ENCODE results near the gene NCBP3.

The NCBP3 gene

GRCh38 chr17:3812771-3813170, 33.3 kb downstream of the NCBP3 start:
- H3K27ac ChIP-seq (ENCODE audit: low read depth, low read length) = no peak overlapping the region
- no peak overlapping the region for H2AFZ ChIP-seq (ENCODE audit: low read length, unreplicated experiment)
- no peaks in the 10 kb centered on the region for H3K27me3 ChIP-seq (ENCODE audit: insufficient read depth, low read length)
- H3K4me1 ChIP-seq (ENCODE audit: control insufficient read depth, insufficient read depth, low read length, unreplicated experiment) = no peaks in the 10 kb centered on the region
- H3K4me3 ChIP-seq (ENCODE audit: low read depth, low read length) = no peak overlapping the region
- peaks cover 7% of the 10 kb centered on the region; the same call in 1 of the 2 replicates for H3K36me3 ChIP-seq (ENCODE audit: insufficient read depth, low read length)
- H3K79me2 ChIP-seq (ENCODE audit: control insufficient read depth, insufficient read depth, low read length, unreplicated experiment) = no peaks in the 10 kb centered on the region

DNA sequence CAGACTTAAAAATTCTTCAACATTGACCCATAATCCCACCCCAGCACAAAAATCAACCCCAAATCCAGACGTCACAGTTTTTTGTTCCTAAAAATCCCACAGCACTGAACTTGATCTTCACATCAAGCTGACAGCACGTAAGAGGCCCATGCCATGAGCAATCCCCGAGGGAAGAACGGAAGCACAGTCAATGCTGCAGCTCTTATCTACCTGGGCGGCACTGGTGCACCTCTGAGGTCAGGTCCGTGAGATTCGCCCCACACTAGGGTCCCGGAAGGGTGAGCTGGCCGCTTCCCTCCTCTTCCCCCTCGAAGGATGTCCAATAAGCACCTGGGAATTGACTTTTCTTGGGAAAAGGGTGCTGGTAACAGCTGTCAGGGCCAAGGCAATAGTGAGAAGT, 33.8 kb downstream of the NCBP3 start:
- Histone ChIP-seq H3K27ac (ENCODE audit: low read depth, low read length) (no peak overlapping the region), H2AFZ (ENCODE audit: low read length, unreplicated experiment) (no peak overlapping the region), H3K4me3 (ENCODE audit: low read depth, low read length) (no peak overlapping the region), H3K27me3 (ENCODE audit: insufficient read depth, low read length) (no peaks in the 10 kb centered on the region), H3K4me1 (ENCODE audit: control insufficient read depth, insufficient read depth, low read length, unreplicated experiment) (no peaks in the 10 kb centered on the region), H3K79me2 (ENCODE audit: control insufficient read depth, insufficient read depth, low read length, unreplicated experiment) (no peaks in the 10 kb centered on the region), H3K36me3 (ENCODE audit: insufficient read depth, low read length) (peaks cover 7% of the 10 kb centered on the region; the same call in 1 of the 2 replicates)

- Histone ChIP-seq H2AFZ (ENCODE audit: low read length, unreplicated experiment) (no peak overlapping the region), H3K79me2 (ENCODE audit: control insufficient read depth, insufficient read depth, low read length, unreplicated experiment) (no peaks in the 10 kb centered on the region), H3K27me3 (ENCODE audit: insufficient read depth, low read length) (no peaks in the 10 kb centered on the region), H3K4me3 (ENCODE audit: low read depth, low read length) (no peak overlapping the region), H3K36me3 (ENCODE audit: insufficient read depth, low read length) (no peaks in the 10 kb centered on the region), H3K4me1 (ENCODE audit: control insufficient read depth, insufficient read depth, low read length, unreplicated experiment) (no peaks in the 10 kb centered on the region), H3K27ac (ENCODE audit: low read depth, low read length) (no peak overlapping the region)
Measured at GRCh38 chr17:3810019-3810418, 36.0 kb downstream of the NCBP3 start.

- H3K4me3 ChIP-seq (ENCODE audit: low read depth, low read length) = no peak overlapping the region
- H3K4me1 ChIP-seq (ENCODE audit: control insufficient read depth, insufficient read depth, low read length, unreplicated experiment) = peaks cover 5% of the 10 kb centered on the region
- no peak overlapping the region for H3K27ac ChIP-seq (ENCODE audit: low read depth, low read length)
- H3K36me3 ChIP-seq (ENCODE audit: insufficient read depth, low read length) = no peaks in the 10 kb centered on the region
- H2AFZ ChIP-seq (ENCODE audit: low read length, unreplicated experiment) = no peak overlapping the region
- H3K27me3 ChIP-seq (ENCODE audit: insufficient read depth, low read length) = no peaks in the 10 kb centered on the region
- H3K79me2 ChIP-seq (ENCODE audit: control insufficient read depth, insufficient read depth, low read length, unreplicated experiment) = no peaks in the 10 kb centered on the region
Measured at GRCh38 chr17:3809135-3809534, 36.9 kb downstream of the NCBP3 start.

- Histone ChIP-seq H3K27ac (ENCODE audit: low read depth, low read length) (no peak overlapping the region), H3K4me3 (ENCODE audit: low read depth, low read length) (no peak overlapping the region), H3K36me3 (ENCODE audit: insufficient read depth, low read length) (no peaks in the 10 kb centered on the region), H3K27me3 (ENCODE audit: insufficient read depth, low read length) (no peaks in the 10 kb centered on the region), H3K79me2 (ENCODE audit: control insufficient read depth, insufficient read depth, low read length, unreplicated experiment) (no peaks in the 10 kb centered on the region), H3K4me1 (ENCODE audit: control insufficient read depth, insufficient read depth, low read length, unreplicated experiment) (peaks cover 5% of the 10 kb centered on the region), H2AFZ (ENCODE audit: low read length, unreplicated experiment) (no peak overlapping the region)
Measured at GRCh38 chr17:3808701-3809100, 37.3 kb downstream of the NCBP3 start.

DNA sequence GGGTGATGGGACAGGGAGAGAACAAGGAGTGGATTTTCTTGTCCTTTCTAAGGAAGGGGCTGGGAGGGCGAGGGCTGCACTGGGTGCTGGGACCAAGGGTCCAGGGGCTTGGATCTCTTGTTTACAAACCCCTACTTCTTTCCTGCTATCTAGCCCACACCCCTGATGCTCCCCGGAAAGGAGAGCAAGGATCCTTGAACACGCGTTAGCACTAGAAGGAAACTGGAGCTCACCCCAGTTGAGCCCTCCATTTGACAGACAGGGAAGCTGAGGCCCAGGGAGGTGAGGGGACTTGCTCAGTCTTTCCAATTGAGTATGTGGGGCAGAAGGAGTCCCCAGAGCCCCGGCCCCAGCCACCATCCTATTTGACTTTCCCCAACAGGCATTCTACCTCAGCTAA, 40.5 kb downstream of the NCBP3 start:
- H3K79me2 ChIP-seq (ENCODE audit: control insufficient read depth, insufficient read depth, low read length, unreplicated experiment) = no peaks in the 10 kb centered on the region
- H3K27me3 ChIP-seq (ENCODE audit: insufficient read depth, low read length) = no peaks in the 10 kb centered on the region
- H2AFZ ChIP-seq (ENCODE audit: low read length, unreplicated experiment) = no peak overlapping the region
- H3K4me1 ChIP-seq (ENCODE audit: control insufficient read depth, insufficient read depth, low read length, unreplicated experiment) = peaks cover 20% of the 10 kb centered on the region
- no peak overlapping the region for H3K4me3 ChIP-seq (ENCODE audit: low read depth, low read length)
- H3K36me3 ChIP-seq (ENCODE audit: insufficient read depth, low read length) = no peaks in the 10 kb centered on the region
- no peak overlapping the region for H3K27ac ChIP-seq (ENCODE audit: low read depth, low read length)

DNA sequence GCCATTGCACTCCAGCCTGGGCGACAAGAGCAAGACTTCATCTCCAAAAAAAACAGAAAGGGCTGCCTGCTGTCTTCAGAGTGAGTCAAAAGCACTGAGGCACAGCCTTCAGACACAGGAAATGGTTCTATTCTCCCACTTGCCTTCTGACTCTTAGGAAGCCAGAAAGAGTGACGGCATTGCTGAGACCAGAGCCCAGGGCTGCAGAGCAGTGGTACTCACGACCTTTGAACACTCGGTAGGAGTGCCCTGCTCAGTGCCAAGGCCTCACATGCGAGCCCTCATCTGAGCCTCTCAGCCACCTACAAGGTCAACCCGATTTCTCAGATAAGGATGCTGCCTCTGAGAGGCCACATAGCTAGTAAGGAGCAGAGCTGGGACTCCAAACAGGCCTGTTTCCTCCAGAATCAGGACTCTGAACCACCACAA, 41.5 kb downstream of the NCBP3 start:
- no peak overlapping the region for H3K27ac ChIP-seq (ENCODE audit: low read depth, low read length)

GRCh38 chr17:3803308-3803640, 42.8 kb downstream of the NCBP3 start:
- H3K27me3 ChIP-seq (ENCODE audit: insufficient read depth, low read length) = no peaks in the 10 kb centered on the region
- H3K79me2 ChIP-seq (ENCODE audit: control insufficient read depth, insufficient read depth, low read length, unreplicated experiment) = no peaks in the 10 kb centered on the region
- no peaks in the 10 kb centered on the region for H3K36me3 ChIP-seq (ENCODE audit: insufficient read depth, low read length)
- H3K4me3 ChIP-seq (ENCODE audit: low read depth, low read length) = no peak overlapping the region
- H3K27ac ChIP-seq (ENCODE audit: low read depth, low read length) = peak overlapping the region; percentile 67
- no peak overlapping the region for H2AFZ ChIP-seq (ENCODE audit: low read length, unreplicated experiment)
- H3K4me1 ChIP-seq (ENCODE audit: control insufficient read depth, insufficient read depth, low read length, unreplicated experiment) = peaks cover 29% of the 10 kb centered on the region

More for the DNA sequence above, 41.5 kb downstream of the NCBP3 start:
- Histone ChIP-seq H2AFZ (ENCODE audit: low read length, unreplicated experiment) (no peak overlapping the region), H3K27me3 (ENCODE audit: insufficient read depth, low read length) (no peaks in the 10 kb centered on the region), H3K79me2 (ENCODE audit: control insufficient read depth, insufficient read depth, low read length, unreplicated experiment) (no peaks in the 10 kb centered on the region), H3K36me3 (ENCODE audit: insufficient read depth, low read length) (no peaks in the 10 kb centered on the region), H3K4me3 (ENCODE audit: low read depth, low read length) (no peak overlapping the region), H3K4me1 (ENCODE audit: control insufficient read depth, insufficient read depth, low read length, unreplicated experiment) (peaks cover 20% of the 10 kb centered on the region)

GRCh38 chr17:3802461-3803307, 43.4 kb downstream of the NCBP3 start:
- Histone ChIP-seq H2AFZ (ENCODE audit: low read length, unreplicated experiment) (no peak overlapping the region), H3K27ac (ENCODE audit: low read depth, low read length) (peak overlapping the region; percentile 67), H3K36me3 (ENCODE audit: insufficient read depth, low read length) (no peaks in the 10 kb centered on the region), H3K79me2 (ENCODE audit: control insufficient read depth, insufficient read depth, low read length, unreplicated experiment) (no peaks in the 10 kb centered on the region), H3K4me1 (ENCODE audit: control insufficient read depth, insufficient read depth, low read length, unreplicated experiment) (peaks cover 30% of the 10 kb centered on the region), H3K4me3 (ENCODE audit: low read depth, low read length) (no peak overlapping the region), H3K27me3 (ENCODE audit: insufficient read depth, low read length) (no peaks in the 10 kb centered on the region)

GRCh38 chr17:3801792-3802191, 44.3 kb downstream of the NCBP3 start:
- H3K4me3 ChIP-seq (ENCODE audit: low read depth, low read length) = no peak overlapping the region
- no peaks in the 10 kb centered on the region for H3K79me2 ChIP-seq (ENCODE audit: control insufficient read depth, insufficient read depth, low read length, unreplicated experiment)
- no peak overlapping the region for H3K27ac ChIP-seq (ENCODE audit: low read depth, low read length)
- peaks cover 30% of the 10 kb centered on the region for H3K4me1 ChIP-seq (ENCODE audit: control insufficient read depth, insufficient read depth, low read length, unreplicated experiment)
- no peaks in the 10 kb centered on the region for H3K36me3 ChIP-seq (ENCODE audit: insufficient read depth, low read length)
- H3K27me3 ChIP-seq (ENCODE audit: insufficient read depth, low read length) = no peaks in the 10 kb centered on the region
- H2AFZ ChIP-seq (ENCODE audit: low read length, unreplicated experiment) = no peak overlapping the region

- Histone ChIP-seq H3K36me3 (ENCODE audit: insufficient read depth, low read length) (no peaks in the 10 kb centered on the region), H3K79me2 (ENCODE audit: control insufficient read depth, insufficient read depth, low read length, unreplicated experiment) (no peaks in the 10 kb centered on the region), H3K4me3 (ENCODE audit: low read depth, low read length) (no peak overlapping the region), H3K27ac (ENCODE audit: low read depth, low read length) (no peak overlapping the region), H3K27me3 (ENCODE audit: insufficient read depth, low read length) (no peaks in the 10 kb centered on the region), H2AFZ (ENCODE audit: low read length, unreplicated experiment) (no peak overlapping the region), H3K4me1 (ENCODE audit: control insufficient read depth, insufficient read depth, low read length, unreplicated experiment) (peaks cover 30% of the 10 kb centered on the region)
Measured at GRCh38 chr17:3801347-3801746, 44.7 kb downstream of the NCBP3 start.
